CD4-positive, alpha-beta T cell treated with Interleukin-21 for 1 hour (primary cell): ENCODE measurements around the gene IGFBP5.

Source experiments
- DNase-seq: peaks from one replicate; pipeline ENCODE4 v3.0.0-alpha.2; 2020

Gene IGFBP5

GRCh38 chr2:216695401-216695821 is at the start of gene IGFBP5:
Gene IGFBP5 (minus strand): TSS chr2:216695549. CDS start chr2:216694775, 774 bp downstream.
- no peak for DNase-seq

GRCh38 chr2:216743781-216744180 is 48.4 kb upstream of the IGFBP5 start:
- no peak for DNase-seq

- DNase-seq: no peak
Observed at GRCh38 chr2:216742411-216742810, 47.1 kb upstream of the IGFBP5 start.

- DNase-seq: no peak
Observed at GRCh38 chr2:216741223-216741593, 45.9 kb upstream of the IGFBP5 start.

GRCh38 chr2:216740557-216741222 is 45.3 kb upstream of the IGFBP5 start:
- no peak for DNase-seq

- no peak for DNase-seq
Observed at GRCh38 chr2:216739035-216739434, 43.7 kb upstream of the IGFBP5 start.

GRCh38 chr2:216737676-216738075 is 42.3 kb upstream of the IGFBP5 start:
- DNase-seq: no peak

GRCh38 chr2:216736326-216736725 is 41.0 kb upstream of the IGFBP5 start:
- DNase-seq: no peak

- DNase-seq: no peak
Observed at GRCh38 chr2:216735668-216736067, 40.3 kb upstream of the IGFBP5 start.

- no peak for DNase-seq
Observed at GRCh38 chr2:216735086-216735485, 39.7 kb upstream of the IGFBP5 start.

GRCh38 chr2:216733046-216733445 is 37.7 kb upstream of the IGFBP5 start:
- DNase-seq: no peak

GRCh38 chr2:216732334-216732733 is 37.0 kb upstream of the IGFBP5 start:
- no peak for DNase-seq

GRCh38 chr2:216731465-216731864 is 36.1 kb upstream of the IGFBP5 start:
- no peak for DNase-seq

GRCh38 chr2:216730871-216731270 is 35.5 kb upstream of the IGFBP5 start:
- no peak for DNase-seq

- DNase-seq: no peak
Observed at GRCh38 chr2:216727346-216728122, 32.2 kb upstream of the IGFBP5 start.

GRCh38 chr2:216724190-216724589 is 28.8 kb upstream of the IGFBP5 start:
- DNase-seq: no peak

GRCh38 chr2:216721141-216721540 is 25.8 kb upstream of the IGFBP5 start:
- DNase-seq: no peak

GRCh38 chr2:216720722-216721121 is 25.4 kb upstream of the IGFBP5 start:
- no peak for DNase-seq

GRCh38 chr2:216717907-216718615 is 22.7 kb upstream of the IGFBP5 start:
- DNase-seq: no peak

- DNase-seq: no peak
Observed at GRCh38 chr2:216717491-216717901, 22.1 kb upstream of the IGFBP5 start.

GRCh38 chr2:216716109-216716508 is 20.8 kb upstream of the IGFBP5 start:
- no peak for DNase-seq

GRCh38 chr2:216715402-216715974 is 20.1 kb upstream of the IGFBP5 start:
- no peak for DNase-seq

GRCh38 chr2:216714376-216714775 is 19.0 kb upstream of the IGFBP5 start:
- no peak for DNase-seq
